Astrocyte (in vitro differentiated cells and primary cell): ENCODE data around the gene HAL. TPM values are rescaled to one million over a fixed set of nuclear protein-coding genes. Genes with fewer than 3 reads are reported as not detected.

Experiments
- DNase-seq: peaks from one replicate; pipeline ENCODE4 v3.0.0-alpha.2; 2010; ENCODE audit warnings: low read depth
- FAIRE-seq: peaks from 2 replicates; lab custom pipeline; 2011; peaks lifted over from hg19 to GRCh38; lab: Jason Lieb, UNC
- H2AFZ ChIP-seq: 2 replicates; pipeline ENCODE4 v1.6.0; 2012; ENCODE audit warnings: low read depth, low read length, inconsistent platforms
- H3K27ac ChIP-seq: 2 replicates; pipeline ENCODE4 v1.5.1; 2011; ENCODE audit warnings: low read depth, low read length, inconsistent platforms
- H3K27me3 ChIP-seq: 2 replicates; pipeline ENCODE4 v1.6.0; 2011; ENCODE audit warnings: low read length, inconsistent platforms; ENCODE audit not compliant: insufficient read depth
- H3K36me3 ChIP-seq: 2 replicates; pipeline ENCODE4 v1.5.1; 2011; ENCODE audit warnings: low read length, inconsistent platforms; ENCODE audit not compliant: insufficient read depth
- H3K4me1 ChIP-seq: 2 replicates; pipeline ENCODE4 v1.5.1; 2011; ENCODE audit warnings: low read length, inconsistent platforms; ENCODE audit not compliant: insufficient read depth
- H3K4me2 ChIP-seq: 2 replicates; pipeline ENCODE4 v1.6.0; 2012; ENCODE audit warnings: low read length, inconsistent platforms
- H3K4me3 ChIP-seq: 2 replicates; pipeline ENCODE4 v1.5.1; 2011; ENCODE audit warnings: low read depth, mild to moderate bottlenecking, low read length, inconsistent platforms; ENCODE audit not compliant: insufficient read depth
- H3K79me2 ChIP-seq: 2 replicates; pipeline ENCODE4 v1.6.0; 2012; ENCODE audit warnings: mild to moderate bottlenecking, low read length, inconsistent platforms; ENCODE audit not compliant: insufficient read depth
- H3K9ac ChIP-seq: 2 replicates; pipeline ENCODE4 v1.6.0; 2012; ENCODE audit warnings: mild to moderate bottlenecking, low read length, inconsistent platforms
- H3K9me3 ChIP-seq: 2 replicates; pipeline ENCODE4 v1.5.1; 2012; ENCODE audit warnings: low read depth, mild to moderate bottlenecking, low read length, inconsistent platforms; ENCODE audit not compliant: insufficient read depth
- H4K20me1 ChIP-seq: 2 replicates; pipeline ENCODE4 v1.6.0; 2012; ENCODE audit warnings: low read length, inconsistent platforms; ENCODE audit not compliant: insufficient read depth
- H3K27ac Mint-ChIP-seq: one replicate; pipeline ENCODE4 v1.8.0; 2021; ENCODE audit warnings: mild to moderate bottlenecking, mixed read lengths; ENCODE audit not compliant: unreplicated experiment
- H3K27me3 Mint-ChIP-seq: one replicate; pipeline ENCODE4 v1.8.0; 2021; ENCODE audit warnings: low read depth, mixed read lengths; ENCODE audit not compliant: unreplicated experiment
- H3K36me3 Mint-ChIP-seq: one replicate; pipeline ENCODE4 v1.8.0; 2021; ENCODE audit warnings: low read depth, mixed read lengths; ENCODE audit not compliant: unreplicated experiment
- H3K4me1 Mint-ChIP-seq: one replicate; pipeline ENCODE4 v1.8.0; 2021; ENCODE audit warnings: low read depth, mixed read lengths; ENCODE audit not compliant: unreplicated experiment
- H3K4me3 Mint-ChIP-seq: one replicate; pipeline ENCODE4 v1.8.0; 2021; ENCODE audit warnings: mild to moderate bottlenecking, moderate library complexity, mixed read lengths; ENCODE audit not compliant: unreplicated experiment
- H3K9me3 Mint-ChIP-seq: one replicate; pipeline ENCODE4 v1.8.0; 2021; ENCODE audit warnings: mild to moderate bottlenecking, mixed read lengths; ENCODE audit not compliant: unreplicated experiment
- CTCF ChIP-seq: IDR thresholded peaks from 2 replicates; pipeline ENCODE4 v1.5.1; 2011; ENCODE audit warnings: low read depth, mild to moderate bottlenecking, inconsistent platforms, low read length, moderate library complexity; ENCODE audit not compliant: insufficient read depth
- EZH2 ChIP-seq: IDR thresholded peaks from 2 replicates; pipeline ENCODE4 v1.6.1; 2012; ENCODE audit warnings: mild to moderate bottlenecking, low read length, inconsistent platforms; ENCODE audit not compliant: insufficient read depth
- total RNA-seq: library from RNA; stranded (reverse); gene quantifications from 2 replicates; pipeline ENCODE4 v1.2.1, GENCODE V29; 2021

The HAL gene
- total RNA-seq, 1 donor from 2014 or later: 0.20 TPM

- H3K27me3 Mint-ChIP-seq: no peaks in the 10 kb centered on the region
- Histone ChIP-seq H3K27ac (no peak overlapping the region), H3K9ac (no peak overlapping the region), H3K79me2 (no peaks in the 10 kb centered on the region), H3K4me2 (no peak overlapping the region), H4K20me1 (no peaks in the 10 kb centered on the region), H3K4me1 (no peaks in the 10 kb centered on the region), H3K27me3 (no peaks in the 10 kb centered on the region), H3K4me3 (no peak overlapping the region), H2AFZ (no peak overlapping the region), H3K36me3 (peaks cover 11% of the 10 kb centered on the region), H3K9me3 (no peaks in the 10 kb centered on the region)
- no peak overlapping the region for H3K4me3 Mint-ChIP-seq
- H3K36me3 Mint-ChIP-seq: peaks cover 6% of the 10 kb centered on the region
- no peak for DNase-seq
- TF ChIP-seq EZH2: no peak
- TF ChIP-seq CTCF: no peak
- peaks cover 1% of the 10 kb centered on the region for H3K9me3 Mint-ChIP-seq
- no peaks in the 10 kb centered on the region for H3K4me1 Mint-ChIP-seq
- no peak overlapping the region for H3K27ac Mint-ChIP-seq
- no peak for FAIRE-seq
These were observed 29.4 kb upstream of the HAL start for GRCh38 chr12:96025518-96025917.

GRCh38 chr12:96020314-96021003, 24.3 kb upstream of the HAL start:
- no peak for FAIRE-seq
- no peak overlapping the region for H3K27ac Mint-ChIP-seq
- H3K9me3 Mint-ChIP-seq: no peaks in the 10 kb centered on the region
- TF ChIP-seq CTCF (no peak), EZH2 (no peak)
- Histone ChIP-seq H3K4me2 (no peak overlapping the region), H3K4me1 (no peaks in the 10 kb centered on the region), H3K27me3 (no peaks in the 10 kb centered on the region), H2AFZ (no peak overlapping the region), H3K4me3 (no peak overlapping the region), H3K27ac (no peak overlapping the region), H3K9me3 (no peaks in the 10 kb centered on the region), H3K9ac (no peak overlapping the region), H3K79me2 (no peaks in the 10 kb centered on the region), H4K20me1 (no peaks in the 10 kb centered on the region), H3K36me3 (peaks cover 11% of the 10 kb centered on the region)
- no peaks in the 10 kb centered on the region for H3K4me1 Mint-ChIP-seq
- no peaks in the 10 kb centered on the region for H3K27me3 Mint-ChIP-seq
- no peak overlapping the region for H3K4me3 Mint-ChIP-seq
- DNase-seq: no peak
- H3K36me3 Mint-ChIP-seq: peaks cover 3% of the 10 kb centered on the region

- Mint-ChIP-seq H3K27ac (no peak overlapping the region), H3K9me3 (no peaks in the 10 kb centered on the region), H3K36me3 (no peaks in the 10 kb centered on the region), H3K4me1 (no peaks in the 10 kb centered on the region), H3K27me3 (no peaks in the 10 kb centered on the region), H3K4me3 (no peak overlapping the region)
- Histone ChIP-seq H3K4me3 (no peak overlapping the region), H4K20me1 (no peaks in the 10 kb centered on the region), H3K27ac (no peak overlapping the region), H3K27me3 (no peaks in the 10 kb centered on the region), H3K4me1 (no peaks in the 10 kb centered on the region), H3K79me2 (no peaks in the 10 kb centered on the region), H3K9me3 (no peaks in the 10 kb centered on the region), H2AFZ (no peak overlapping the region), H3K4me2 (no peak overlapping the region), H3K36me3 (peaks cover 11% of the 10 kb centered on the region), H3K9ac (no peak overlapping the region)
- TF ChIP-seq EZH2: no peak
- TF ChIP-seq CTCF: peak; percentile 33
- no peak for DNase-seq
- FAIRE-seq: no peak
These were observed 19.5 kb upstream of the HAL start for GRCh38 chr12:96015672-96016071.
